Activated CD8-positive, alpha-beta memory T cell treated with anti-CD3 and anti-CD28 coated beads, Interleukin-2, amount 50 U/mL, for 1 hour (primary cell): ENCODE measurements around the gene MTHFD1L.

Experiments used
- DNase-seq: peaks from one replicate; pipeline ENCODE4 v3.0.0-alpha.2; 2020; ENCODE audit errors: extremely low read depth

MTHFD1L gene

DNA sequence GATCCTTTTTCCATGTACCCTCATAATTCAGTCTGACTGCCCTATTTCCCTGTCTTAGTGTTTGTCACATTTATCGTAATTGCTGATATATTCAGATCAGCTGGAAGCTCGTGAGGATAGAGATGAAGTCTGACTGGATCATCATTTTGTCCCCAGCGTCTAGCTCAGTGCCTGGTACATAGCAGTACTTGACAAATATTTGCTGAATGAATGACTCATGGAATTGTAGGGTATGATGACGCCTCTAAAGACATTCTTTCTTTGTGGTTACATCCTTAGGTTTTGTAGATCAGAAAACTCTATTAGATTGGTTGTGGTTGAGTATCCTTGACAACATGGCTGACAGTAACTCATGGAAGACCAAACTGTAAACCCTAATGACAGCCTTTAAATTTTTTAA, 68.9 kb downstream of the MTHFD1L start:
- DNase-seq = no peak

DNA sequence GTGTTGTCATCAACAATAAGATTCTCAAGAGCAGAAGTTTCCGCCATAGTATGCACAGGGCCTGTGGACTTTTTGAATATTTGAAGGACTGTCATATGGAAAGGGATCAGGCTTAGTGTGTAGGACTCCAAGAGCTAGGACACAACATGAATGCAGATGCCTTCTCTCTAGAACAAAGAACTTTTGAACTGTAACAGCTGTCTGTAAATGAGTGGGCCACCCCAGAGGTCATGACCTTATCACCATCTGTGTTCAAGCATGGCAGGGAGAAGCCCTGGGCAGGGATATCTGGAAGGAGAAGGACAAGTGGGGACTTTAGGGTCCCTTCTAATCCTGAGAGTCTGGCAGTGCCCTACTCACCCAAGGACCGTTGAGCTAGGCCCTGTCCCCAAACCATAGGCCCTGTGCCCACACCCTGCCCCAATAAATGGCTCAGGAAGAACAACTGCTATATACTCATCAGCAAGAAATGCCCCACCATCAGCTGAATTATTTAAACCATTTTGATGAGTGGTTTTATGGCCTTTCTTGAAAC, 70.6 kb downstream of the MTHFD1L start:
- DNase-seq = no peak

DNA sequence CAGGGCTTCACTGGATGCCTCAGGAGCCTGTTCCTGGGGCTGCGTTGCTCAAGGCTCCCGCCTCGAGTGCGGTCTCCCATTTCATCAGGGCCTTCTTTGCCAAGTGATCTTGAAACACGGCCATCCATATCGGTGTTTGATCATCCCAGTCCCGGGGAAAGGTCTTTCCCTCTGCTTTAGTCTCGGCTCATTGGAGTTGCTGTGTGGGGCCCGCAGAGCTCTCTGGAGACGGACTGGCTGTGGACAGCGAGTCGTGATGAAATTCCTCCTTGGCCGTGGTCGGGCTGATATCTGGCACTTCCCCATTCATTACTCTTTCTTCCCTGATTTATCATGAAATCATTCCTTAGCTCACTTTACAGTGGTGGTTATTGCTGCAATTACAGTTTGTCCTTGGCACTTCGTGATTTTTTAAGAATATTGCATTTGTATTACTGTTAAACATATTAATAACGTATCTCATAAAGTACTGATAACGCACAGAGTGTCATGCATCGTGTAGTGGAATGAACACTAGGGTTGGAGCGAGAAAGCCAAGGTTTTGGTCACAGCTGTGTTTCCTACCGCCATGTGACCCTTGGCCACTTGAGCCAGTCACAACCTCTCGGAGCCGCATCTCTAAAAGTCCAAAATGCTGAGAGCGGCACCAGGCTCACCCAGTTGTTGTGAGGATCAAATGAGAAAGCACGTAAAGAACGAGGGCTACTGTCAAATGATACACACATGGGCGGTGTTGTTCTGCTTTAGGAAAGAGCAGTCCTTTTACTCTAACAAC, 71.8 kb downstream of the MTHFD1L start:
- no peak for DNase-seq

DNA sequence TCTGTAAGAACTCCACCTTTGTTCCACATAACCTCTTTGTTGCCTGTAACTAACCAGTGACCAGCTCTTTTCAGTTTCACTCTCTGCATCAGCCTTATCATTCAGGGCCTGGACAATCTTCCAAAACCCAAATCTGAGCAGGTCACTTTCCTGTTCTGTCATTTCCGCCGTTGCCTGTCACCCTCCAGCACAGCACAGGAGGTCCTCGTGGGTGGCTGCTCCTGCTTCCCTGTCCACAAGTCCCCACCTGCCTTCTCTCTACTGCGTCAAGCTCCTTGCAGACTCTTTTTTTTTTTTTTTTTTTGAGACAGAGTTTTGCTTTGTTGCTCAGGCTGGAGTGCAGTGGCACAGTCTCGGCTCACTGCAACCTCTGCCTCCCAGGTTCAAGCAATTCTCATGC, 73.9 kb downstream of the MTHFD1L start:
- no peak for DNase-seq

DNA sequence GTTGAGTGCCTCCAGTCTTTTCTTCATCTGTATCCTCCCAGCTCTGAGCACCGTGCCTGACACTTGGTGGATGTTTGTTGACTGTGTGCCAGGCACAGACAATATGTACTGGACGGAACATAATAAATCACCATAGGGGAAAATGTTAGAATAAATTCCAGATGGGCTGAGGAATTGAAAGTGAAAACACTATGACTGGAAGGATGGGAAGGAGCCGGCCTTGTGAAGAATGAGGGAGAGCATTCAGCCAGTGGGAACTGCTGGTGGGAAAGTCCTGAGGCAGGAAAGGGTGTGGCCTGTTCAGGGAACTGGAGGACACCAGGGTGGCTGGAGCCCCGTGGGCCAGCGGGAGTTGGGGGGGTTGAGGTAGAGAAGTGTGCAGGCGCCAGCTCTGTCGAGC, 75.4 kb downstream of the MTHFD1L start:
- no peak for DNase-seq

DNA sequence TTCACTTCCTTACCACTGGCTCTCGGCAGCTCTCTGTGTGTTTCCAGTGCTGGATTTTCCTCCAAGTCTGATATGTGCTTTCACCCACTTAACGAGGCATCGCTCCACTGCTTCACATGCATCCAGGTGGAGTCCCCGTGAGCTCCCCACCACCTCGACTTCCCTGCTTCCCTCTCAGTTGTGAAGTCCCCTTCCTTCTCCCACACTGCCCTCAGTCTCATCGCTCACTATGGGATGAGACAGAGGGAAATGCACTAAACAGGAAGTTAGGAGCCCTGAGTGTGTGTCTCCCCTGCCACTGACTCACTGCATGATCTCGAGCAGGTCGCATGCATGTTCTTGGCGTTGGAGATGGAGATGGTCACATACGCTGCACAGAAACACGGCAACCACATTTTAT, 84.0 kb downstream of the MTHFD1L start:
- DNase-seq = no peak

DNA sequence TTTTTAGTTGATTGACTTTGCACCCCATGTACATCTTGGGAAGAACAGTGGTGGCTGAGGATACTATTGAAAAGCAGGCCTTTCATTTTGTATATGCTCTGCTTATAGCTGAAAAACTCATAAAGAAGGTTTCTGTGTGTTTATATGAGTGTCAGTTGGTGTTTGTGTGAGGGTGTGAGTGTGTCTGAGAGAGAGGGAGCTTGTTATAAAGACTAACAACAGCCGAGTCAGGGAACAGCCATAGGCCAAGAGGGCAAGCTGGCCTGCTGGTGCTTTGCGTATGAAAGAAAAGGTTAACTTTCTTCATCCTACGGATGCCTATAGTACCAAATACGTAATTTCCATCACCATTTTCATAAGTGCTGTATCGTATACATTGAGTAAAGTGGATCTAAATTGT, 88.3 kb downstream of the MTHFD1L start:
- no peak for DNase-seq

DNA sequence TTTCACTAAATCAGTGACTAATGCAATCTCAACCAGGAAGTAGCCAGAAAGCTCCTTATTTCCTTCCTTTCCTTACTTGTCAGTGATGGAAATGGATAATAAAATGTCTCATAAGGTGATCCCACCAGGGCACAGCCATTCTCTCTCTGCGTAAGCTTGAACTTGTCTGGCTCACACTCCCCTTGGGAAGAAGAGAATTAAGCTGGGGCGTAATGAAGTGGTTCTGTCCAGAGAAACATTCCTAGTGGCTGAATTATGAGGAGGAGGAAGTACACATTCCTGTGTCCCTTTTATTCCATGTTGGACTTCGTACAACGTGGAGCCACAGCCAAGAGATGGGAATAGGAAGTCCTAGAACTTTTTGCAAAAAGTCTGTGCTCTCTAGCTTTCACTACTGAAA, 93.7 kb downstream of the MTHFD1L start:
- no peak for DNase-seq

DNA sequence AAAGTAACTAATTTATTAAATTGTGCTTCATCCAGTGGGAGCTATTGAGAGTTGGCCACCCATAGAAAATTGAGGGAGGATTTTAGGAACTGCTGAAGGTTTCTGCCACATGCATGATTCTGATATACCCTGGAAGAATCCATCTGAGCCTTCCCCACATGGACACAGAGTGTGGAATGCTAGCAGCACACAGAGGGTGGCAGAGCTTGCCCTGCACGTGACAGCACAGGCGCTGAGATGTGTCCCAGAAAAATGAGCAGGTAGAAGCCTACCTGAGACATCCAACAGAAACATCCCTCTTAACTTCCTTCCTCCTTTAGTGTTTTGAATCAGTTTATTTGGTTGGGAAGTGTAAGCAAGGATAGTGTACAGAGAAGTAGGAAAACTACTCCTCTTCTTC, 96.9 kb downstream of the MTHFD1L start:
- DNase-seq = no peak

DNA sequence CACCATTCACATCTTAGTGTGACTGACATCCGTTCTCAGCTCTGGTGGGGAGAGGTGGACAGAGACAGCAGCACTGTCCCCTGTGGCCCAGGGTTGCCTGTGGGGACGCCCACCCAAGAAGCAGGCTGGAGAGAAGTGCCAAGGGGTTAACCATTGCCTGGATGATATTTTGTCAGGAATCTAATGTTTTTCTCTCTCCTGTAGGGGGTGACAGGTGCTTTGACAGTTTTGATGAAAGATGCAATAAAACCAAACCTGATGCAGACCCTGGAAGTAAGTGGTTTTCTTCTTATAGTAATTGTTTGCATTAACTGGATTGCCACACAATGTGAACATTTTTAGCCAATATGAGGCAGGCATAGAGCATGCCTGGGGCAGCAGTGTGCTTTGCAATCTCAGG, 99.3 kb downstream of the MTHFD1L start:
- DNase-seq = no peak

DNA sequence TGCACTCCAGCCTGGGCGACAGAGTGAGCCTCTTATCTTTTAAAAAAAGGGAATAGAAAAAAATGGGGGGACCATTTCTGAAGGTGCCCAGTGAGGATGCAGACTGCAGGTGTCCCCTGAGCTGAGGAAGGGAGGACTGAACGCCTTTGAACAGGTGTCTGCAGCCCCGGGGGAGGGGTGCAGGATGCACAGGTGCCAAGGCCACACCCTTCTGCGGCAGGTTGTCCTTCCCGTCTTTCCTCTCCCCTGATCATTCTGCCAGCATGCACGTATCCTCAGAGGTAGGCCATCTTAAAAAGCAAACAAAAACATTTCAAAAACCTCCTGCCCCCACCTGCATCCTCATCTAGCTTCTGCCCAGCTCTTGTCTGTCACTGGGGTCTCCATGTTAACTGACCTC, 101.3 kb downstream of the MTHFD1L start:
- DNase-seq = no peak

DNA sequence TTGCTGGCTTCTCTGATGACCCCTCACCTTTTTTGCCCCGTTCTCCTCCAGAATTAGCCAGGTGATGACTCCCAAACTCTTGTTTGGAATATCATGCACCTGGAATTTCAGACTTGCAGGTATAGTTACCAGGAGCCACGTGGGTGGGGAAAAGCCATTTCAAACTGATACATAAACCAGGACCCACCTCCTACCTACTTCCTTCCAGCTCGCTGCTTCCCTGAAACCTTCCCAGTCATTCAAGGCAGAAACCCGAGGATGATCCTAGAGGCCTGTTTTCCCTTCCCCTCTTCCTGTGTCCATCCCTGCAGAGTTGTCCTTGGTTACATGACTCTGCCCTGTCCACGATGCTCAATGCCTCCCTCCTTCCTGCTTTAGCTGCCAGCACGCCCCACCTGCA, 101.9 kb downstream of the MTHFD1L start:
- no peak for DNase-seq

DNA sequence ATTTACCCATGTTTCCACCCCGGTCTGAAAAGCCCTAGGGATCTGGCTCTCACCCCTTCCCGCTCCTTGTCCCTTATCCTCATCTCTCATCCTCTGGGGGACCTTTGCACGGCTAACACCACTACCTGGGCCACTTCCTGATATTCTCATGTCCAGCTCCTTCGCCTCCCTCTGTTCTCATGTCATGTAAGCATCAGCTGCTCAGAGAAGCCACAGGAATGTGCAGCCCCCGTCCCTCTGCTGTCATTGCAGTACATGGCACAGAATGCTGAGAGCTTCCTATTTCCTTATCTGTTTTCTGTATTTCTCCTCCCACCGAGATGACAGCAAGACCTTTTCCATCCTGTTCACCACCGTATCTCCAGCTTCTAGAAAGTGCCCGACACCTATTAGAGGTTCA, 102.4 kb downstream of the MTHFD1L start:
- DNase-seq = no peak

DNA sequence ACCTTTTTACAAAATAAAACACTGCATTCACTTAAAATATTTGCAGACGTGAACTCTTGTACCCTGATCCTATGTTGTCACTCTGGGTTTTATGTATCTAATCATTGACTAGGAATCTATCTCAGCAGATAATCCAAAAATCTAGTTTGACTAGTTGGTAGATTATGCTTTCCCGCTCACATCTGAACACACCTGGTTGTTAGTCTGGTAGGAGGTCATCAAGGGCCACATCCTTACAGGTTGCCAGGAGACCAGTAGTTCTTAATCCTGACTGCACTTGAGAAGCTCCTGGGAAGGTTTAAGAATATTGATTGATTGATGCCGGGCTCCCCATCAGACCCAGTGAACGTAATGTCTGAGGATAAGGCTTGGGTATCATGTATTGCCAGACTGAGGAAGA, 104.4 kb downstream of the MTHFD1L start:
- DNase-seq = no peak

DNA sequence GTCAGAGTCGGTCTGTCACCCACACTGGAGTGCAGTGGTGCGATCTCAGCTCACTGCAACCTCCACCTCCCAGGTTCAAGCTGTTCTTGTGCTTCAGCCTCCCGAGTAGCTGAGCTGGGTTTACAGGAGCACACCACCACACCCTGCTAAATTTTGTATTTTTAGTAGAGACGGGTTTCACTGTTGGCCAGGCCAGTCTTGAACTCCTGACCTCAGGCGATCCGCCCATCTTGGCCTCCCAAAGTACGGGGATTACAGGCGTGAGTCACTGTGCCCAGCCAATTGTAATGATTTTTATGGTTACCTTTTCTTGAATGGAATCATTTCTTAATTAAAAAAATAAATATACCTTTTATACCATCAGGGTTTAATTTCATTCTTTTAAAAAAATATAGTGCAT, 105.7 kb downstream of the MTHFD1L start:
- no peak for DNase-seq

DNA sequence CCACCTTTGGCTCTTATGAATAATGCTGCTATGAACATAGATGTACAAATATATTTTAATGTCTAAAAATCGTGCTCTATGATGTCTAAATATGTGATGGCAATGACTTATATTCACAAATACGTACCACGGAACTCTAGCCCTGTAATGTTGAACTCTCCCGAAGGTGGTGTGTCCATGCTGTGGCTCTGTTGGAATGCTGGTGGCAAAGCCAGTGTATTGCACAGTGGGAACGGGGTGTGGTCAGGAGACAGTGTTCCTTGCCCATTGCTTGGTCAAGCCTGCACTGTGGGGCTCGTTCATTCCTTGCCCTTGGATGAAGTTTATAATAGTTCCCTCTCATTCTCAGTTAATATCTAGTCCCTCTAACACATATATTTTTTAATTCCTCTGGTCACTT, 109.6 kb downstream of the MTHFD1L start:
- no peak for DNase-seq

DNA sequence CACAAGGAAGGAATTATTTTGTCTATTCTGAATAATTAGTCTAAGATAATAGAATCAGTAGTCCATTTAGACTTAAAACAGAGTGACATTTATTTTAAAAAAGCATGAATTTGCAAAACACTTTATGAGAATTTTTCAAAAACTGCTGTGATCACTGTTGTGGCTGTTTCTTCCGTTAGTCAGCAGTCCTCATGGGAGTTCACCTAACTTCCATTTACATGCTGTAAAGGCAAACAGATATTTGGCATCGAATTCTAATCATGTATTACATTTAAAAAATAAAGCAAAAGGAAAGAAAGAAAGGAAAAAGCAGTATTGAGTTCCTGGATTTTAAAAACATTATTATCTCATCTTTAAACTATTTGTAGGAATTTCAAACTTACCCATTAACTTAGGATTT, 111.8 kb downstream of the MTHFD1L start:
- no peak for DNase-seq

DNA sequence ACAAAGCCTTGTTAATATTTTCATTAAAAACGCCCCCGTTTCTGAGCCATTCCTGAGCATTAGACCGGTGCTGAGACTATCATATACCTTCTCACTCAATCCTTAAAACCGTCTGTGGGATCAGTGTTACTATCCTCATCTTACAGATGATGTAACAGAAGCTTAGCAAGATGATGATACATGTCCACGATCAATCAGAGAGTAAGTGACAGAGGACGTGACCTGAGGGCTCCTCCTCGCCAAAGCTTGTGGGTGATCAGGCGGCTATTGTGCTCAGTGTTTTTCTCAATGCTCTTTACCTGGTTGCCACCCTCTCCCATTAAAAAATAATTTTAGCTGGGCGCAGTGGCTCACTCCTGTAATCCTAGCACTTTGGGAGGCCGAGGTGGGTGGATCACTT, 113.1 kb downstream of the MTHFD1L start:
- DNase-seq = no peak

DNA sequence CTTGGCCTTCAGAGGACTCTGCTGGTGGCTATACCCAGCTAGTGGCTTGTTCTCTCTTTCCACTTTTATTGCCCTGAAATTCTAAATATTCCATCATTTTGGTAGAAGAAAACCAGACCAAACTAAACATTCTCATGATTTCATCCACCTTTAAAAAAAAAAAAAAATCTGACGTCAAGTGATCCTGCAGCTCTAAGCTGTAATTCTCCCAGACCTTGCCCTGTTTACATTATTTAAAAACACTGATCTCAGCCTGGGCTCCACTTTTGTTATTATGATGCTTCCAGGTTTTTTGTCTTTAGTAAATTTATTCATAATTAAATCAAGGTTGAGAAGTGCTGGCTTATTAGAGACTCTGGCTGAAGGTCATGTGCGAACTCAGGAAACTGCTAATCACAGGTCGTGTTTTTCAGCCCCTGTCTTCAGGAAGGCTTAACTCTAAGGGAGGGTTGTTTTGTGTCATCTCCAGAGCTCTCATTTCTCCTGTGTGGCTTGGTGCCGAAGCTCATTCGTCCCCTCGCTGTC, 114.4 kb downstream of the MTHFD1L start:
- no peak for DNase-seq

DNA sequence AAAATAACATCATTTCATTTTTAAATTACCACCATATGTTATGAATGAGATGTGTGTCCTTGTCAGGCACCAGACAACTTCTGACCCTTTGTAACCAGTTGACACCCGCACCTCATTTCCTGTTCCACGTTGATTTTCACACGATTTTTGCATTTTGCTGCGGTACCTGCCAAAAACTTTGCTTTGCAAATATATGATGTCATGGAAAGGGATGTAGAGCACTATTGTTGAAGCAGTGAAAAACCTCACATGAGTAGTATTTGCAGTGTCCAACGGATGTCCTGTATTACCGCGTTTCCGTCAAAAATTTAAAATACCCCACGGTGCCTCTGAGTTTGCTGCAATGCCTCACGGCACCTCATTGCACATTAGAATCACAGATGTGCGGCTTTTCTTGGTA, 115.6 kb downstream of the MTHFD1L start:
- no peak for DNase-seq

DNA sequence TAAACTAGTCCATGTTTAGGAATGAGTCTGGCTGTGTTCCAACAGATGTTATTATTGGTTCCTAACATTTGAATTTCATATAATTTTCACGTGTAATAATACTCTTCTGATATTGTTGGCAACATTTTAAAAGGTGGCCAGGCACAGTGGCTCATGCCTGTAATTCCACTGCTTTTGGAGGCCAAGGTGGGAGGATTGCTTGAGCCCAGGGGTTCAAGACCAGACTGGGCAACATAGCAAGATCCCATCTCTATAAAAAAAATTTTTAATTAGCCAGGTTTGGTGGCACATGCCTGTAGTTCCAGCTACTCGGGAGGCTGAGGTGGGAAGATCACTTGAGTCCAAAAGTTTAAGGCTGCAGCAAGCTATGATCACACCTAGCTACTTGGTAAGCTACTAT, 116.2 kb downstream of the MTHFD1L start:
- no peak for DNase-seq

DNA sequence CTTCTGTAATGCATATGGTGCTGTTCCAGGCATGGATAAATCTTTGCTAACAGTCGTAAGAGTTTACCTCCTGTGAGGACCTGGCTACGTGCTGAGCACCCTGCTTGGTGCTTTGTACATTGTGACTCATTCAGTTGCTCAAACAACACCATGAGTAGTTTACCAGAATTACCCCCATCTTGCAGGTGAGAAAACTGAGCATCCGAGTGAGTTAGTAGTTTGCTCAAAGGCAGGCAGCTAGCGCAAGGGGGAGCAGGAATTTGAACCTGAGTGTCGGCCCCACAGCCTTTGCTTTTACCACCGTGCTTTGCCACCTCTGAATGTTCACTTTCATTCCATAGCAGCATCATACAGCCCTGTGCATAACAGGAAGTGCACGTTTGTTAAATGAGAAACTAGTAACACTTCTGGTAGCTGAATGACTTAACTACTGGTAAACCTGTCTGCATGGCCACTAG, 121.9 kb downstream of the MTHFD1L start:
- no peak for DNase-seq

DNA sequence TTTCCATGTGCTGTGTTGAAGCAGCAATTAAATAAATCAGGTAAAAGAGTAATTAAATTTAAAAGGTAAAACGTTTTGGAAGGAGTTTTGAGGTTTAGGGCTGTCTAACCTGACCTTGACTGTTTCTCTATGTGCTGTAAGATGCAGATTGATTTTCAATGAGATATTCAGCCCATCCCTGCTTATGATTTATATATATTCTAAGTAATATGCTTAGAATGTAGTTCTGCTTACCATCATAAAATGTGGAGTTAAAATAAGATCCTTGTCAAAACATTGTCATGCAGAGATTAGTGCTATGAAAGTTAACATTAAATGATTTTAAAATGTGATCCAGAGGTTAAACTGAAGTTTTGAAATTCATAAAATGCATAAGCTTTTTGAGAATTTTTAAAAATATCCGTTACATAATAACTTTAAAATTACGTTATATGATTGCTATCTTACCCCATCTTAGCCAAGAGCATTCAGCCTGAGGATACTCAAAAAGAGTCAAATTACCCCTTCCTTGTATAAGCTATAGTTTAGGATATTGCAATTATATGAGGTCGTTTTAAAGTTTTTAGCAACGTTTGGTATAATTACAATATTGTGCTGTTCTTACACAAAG, 122.5 kb downstream of the MTHFD1L start:
- DNase-seq = no peak
